HepG2 (cell line): ENCODE data around the gene RMRP. TPM values are rescaled to one million over a fixed set of nuclear protein-coding genes. Genes with fewer than 3 reads are reported as not detected.

Source experiments
- AHR ChIP-seq: IDR thresholded peaks from 2 replicates; pipeline ENCODE4 v1.6.1; 2018; ENCODE audit warnings: missing genetic modification reagents, missing compliant biosample characterization
- BHLHE40 ChIP-seq: IDR thresholded peaks from 2 replicates; pipeline ENCODE4 v1.6.1; 2011; ENCODE audit warnings: low read length, improper control_type of control experiment
- CEBPG ChIP-seq: IDR thresholded peaks from 2 replicates; pipeline ENCODE4 v1.6.1; 2016
- EED ChIP-seq: sonication (generic); formaldehyde crosslinking; IDR thresholded peaks from 2 replicates; pipeline ENCODE4 v1.5.0; 2020; ENCODE audit warnings: mild to moderate bottlenecking, missing genetic modification reagents
- ELF4 ChIP-seq: sonication (generic); formaldehyde crosslinking; IDR thresholded peaks from 2 replicates; pipeline ENCODE4 v1.5.0; 2020; ENCODE audit warnings: missing genetic modification reagents, mild to moderate bottlenecking, moderate library complexity, borderline replicate concordance
- GATA4 ChIP-seq: sonication (generic); IDR thresholded peaks from 2 replicates; pipeline ENCODE4 v1.6.1; 2016; ENCODE audit warnings: antibody characterized with exemption, low read depth, borderline replicate concordance
- GTF3A ChIP-seq: sonication (generic); formaldehyde crosslinking; conservative IDR thresholded peaks from 2 replicates; pipeline ENCODE4 v1.4.0; 2020; ENCODE audit warnings: mild to moderate bottlenecking, missing genetic modification reagents
- HDAC2 ChIP-seq: sonication (generic); formaldehyde crosslinking; IDR thresholded peaks from 2 replicates; pipeline ENCODE4 v1.4.0; 2020; ENCODE audit warnings: missing genetic modification reagents
- JDP2 ChIP-seq: sonication (generic); formaldehyde crosslinking; IDR thresholded peaks from 2 replicates; pipeline ENCODE4 v1.8.1; 2022; ENCODE audit warnings: missing genetic modification reagents, borderline replicate concordance
- KDM2A ChIP-seq: sonication (generic); formaldehyde crosslinking; IDR thresholded peaks from 2 replicates; pipeline ENCODE4 v1.4.0; 2020; ENCODE audit warnings: low read depth, missing genetic modification reagents, borderline replicate concordance
- MAFF ChIP-seq: IDR thresholded peaks from 2 replicates; pipeline ENCODE4 v1.6.1; 2011; ENCODE audit warnings: low read depth, low read length, improper control_type of control experiment
- MBD4 ChIP-seq: IDR thresholded peaks from 2 replicates; pipeline ENCODE4 v1.6.1; 2012; ENCODE audit warnings: low read length, inconsistent platforms, borderline replicate concordance
- NFE2 ChIP-seq: sonication (generic); formaldehyde crosslinking; IDR thresholded peaks from 2 replicates; pipeline ENCODE4 v1.4.0; 2020; ENCODE audit warnings: missing genetic modification reagents
- SATB2 ChIP-seq: sonication (generic); formaldehyde crosslinking; IDR thresholded peaks from 2 replicates; pipeline ENCODE4 v1.5.0; 2020; ENCODE audit warnings: missing genetic modification reagents
- SIN3B ChIP-seq: fragments of 150-350 bp; IDR thresholded peaks from 2 replicates; pipeline ENCODE4 v1.6.1; 2014; ENCODE audit warnings: low read length
- SOX6 ChIP-seq, 2 experiments: fragments of 450-650 bp in 1 of 2; sonication (generic) in 1 of 2; formaldehyde crosslinking in 1 of 2; IDR thresholded peaks; 2 replicates each; pipeline versions ENCODE4 v1.4.0 to v1.6.1; 2017 to 2020; ENCODE audit warnings: antibody characterized with exemption in 1 of 2, mild to moderate bottlenecking in 1 of 2, missing genetic modification reagents in 1 of 2
- TBX3 ChIP-seq: fragments of 450-650 bp; IDR thresholded peaks from 2 replicates; pipeline ENCODE4 v1.6.1; 2017; ENCODE audit warnings: antibody characterized with exemption, mild to moderate bottlenecking, inconsistent platforms, borderline replicate concordance
- TOE1 ChIP-seq: sonication (generic); formaldehyde crosslinking; IDR thresholded peaks from 2 replicates; pipeline ENCODE4 v1.4.0; 2020; ENCODE audit warnings: mild to moderate bottlenecking, missing genetic modification reagents
- YEATS4 ChIP-seq: sonication (generic); formaldehyde crosslinking; IDR thresholded peaks from 2 replicates; pipeline ENCODE4 v1.4.0; 2020; ENCODE audit warnings: missing genetic modification reagents, borderline replicate concordance
- ZFYVE20 ChIP-seq: sonication (generic); formaldehyde crosslinking; IDR thresholded peaks from 2 replicates; pipeline ENCODE4 v1.8.0; 2023; ENCODE audit warnings: low read depth, mild to moderate bottlenecking, moderate library complexity, missing genetic modification reagents, borderline replicate concordance
- ZNF143 ChIP-seq: sonication (generic); formaldehyde crosslinking; IDR thresholded peaks from 2 replicates; pipeline ENCODE4 v1.4.0; 2020; ENCODE audit warnings: missing genetic modification reagents
- ZNF232 ChIP-seq: sonication (generic); formaldehyde crosslinking; IDR thresholded peaks from 2 replicates; pipeline ENCODE4 v1.4.0; 2020; ENCODE audit warnings: missing genetic modification reagents, borderline replicate concordance
- ZNF335 ChIP-seq: sonication (generic); formaldehyde crosslinking; IDR thresholded peaks from 2 replicates; pipeline ENCODE4 v1.4.0; 2020; ENCODE audit warnings: missing genetic modification reagents
- ZNF501 ChIP-seq: sonication (generic); formaldehyde crosslinking; IDR thresholded peaks from 2 replicates; pipeline ENCODE4 v1.5.1; 2020; ENCODE audit warnings: mild to moderate bottlenecking, moderate library complexity, missing genetic modification reagents
- ZNF564 ChIP-seq: sonication (generic); formaldehyde crosslinking; IDR thresholded peaks from 2 replicates; pipeline ENCODE4 v1.8.1; 2023; ENCODE audit warnings: mild to moderate bottlenecking, missing genetic modification reagents
- ZNF567 ChIP-seq: sonication (generic); formaldehyde crosslinking; IDR thresholded peaks from 2 replicates; pipeline ENCODE4 v1.8.1; 2023; ENCODE audit warnings: mild to moderate bottlenecking, missing genetic modification reagents, borderline replicate concordance
- ZNF569 ChIP-seq: sonication (generic); formaldehyde crosslinking; IDR thresholded peaks from 2 replicates; pipeline ENCODE4 v1.5.0; 2020; ENCODE audit warnings: mild to moderate bottlenecking, missing genetic modification reagents, moderate library complexity, borderline replicate concordance
- ZNF7 ChIP-seq: IDR thresholded peaks from 2 replicates; pipeline ENCODE4 v1.6.1; 2016; ENCODE audit warnings: missing biosample characterization, missing genetic modification reagents
- ZSCAN29 ChIP-seq: sonication (generic); formaldehyde crosslinking; conservative IDR thresholded peaks from 2 replicates; pipeline ENCODE4 v1.4.0; 2020; ENCODE audit warnings: mild to moderate bottlenecking, missing genetic modification reagents
- polyA plus RNA-seq, 8 experiments: library from polyadenylated mRNA; depleted of rRNA in 3 of 8; stranded (reverse) in 7 of 8; unstranded in 1 of 8; fragments of >200 nt; fragmentation: Illumina TruSeq in 4 of 8; extraction: Trizol in 4 of 8; gene quantifications; 2 replicates each; pipeline versions ENCODE4 v1.2.1 to v1.2.3, GENCODE V29; 2011 to 2016; ENCODE audit warnings: low read depth in 4 of 8, missing spikeins in 1 of 8, mixed read lengths in 1 of 8; ENCODE audit not compliant: insufficient read depth in 1 of 8
- total RNA-seq, 5 experiments: library from RNA; depleted of rRNA; stranded (reverse); fragments of >200 nt; fragmentation: Illumina TruSeq; extraction: Trizol; gene quantifications; 2 replicates each; pipeline ENCODE4 v1.2.3, GENCODE V29; 2016; ENCODE audit warnings: low read depth in 1 of 5
- TF ChIP-seq, protein P1 (sequence below): sonication (generic); formaldehyde crosslinking; IDR thresholded peaks from 2 replicates; pipeline ENCODE4 v1.5.0; 2020; ENCODE audit warnings: missing genetic modification reagents
- TF ChIP-seq, protein P2 (sequence below): IDR thresholded peaks from 2 replicates; pipeline ENCODE4 v1.6.1; 2012; ENCODE audit warnings: low read depth, low read length, improper control_type of control experiment

Gene RMRP
- total and polyA plus RNA-seq, 2 of the 13 experiments (the other 11 are each of a cell fraction or from before 2014, with no cell fraction given) = 51.4 to 4,025 TPM

DNA sequence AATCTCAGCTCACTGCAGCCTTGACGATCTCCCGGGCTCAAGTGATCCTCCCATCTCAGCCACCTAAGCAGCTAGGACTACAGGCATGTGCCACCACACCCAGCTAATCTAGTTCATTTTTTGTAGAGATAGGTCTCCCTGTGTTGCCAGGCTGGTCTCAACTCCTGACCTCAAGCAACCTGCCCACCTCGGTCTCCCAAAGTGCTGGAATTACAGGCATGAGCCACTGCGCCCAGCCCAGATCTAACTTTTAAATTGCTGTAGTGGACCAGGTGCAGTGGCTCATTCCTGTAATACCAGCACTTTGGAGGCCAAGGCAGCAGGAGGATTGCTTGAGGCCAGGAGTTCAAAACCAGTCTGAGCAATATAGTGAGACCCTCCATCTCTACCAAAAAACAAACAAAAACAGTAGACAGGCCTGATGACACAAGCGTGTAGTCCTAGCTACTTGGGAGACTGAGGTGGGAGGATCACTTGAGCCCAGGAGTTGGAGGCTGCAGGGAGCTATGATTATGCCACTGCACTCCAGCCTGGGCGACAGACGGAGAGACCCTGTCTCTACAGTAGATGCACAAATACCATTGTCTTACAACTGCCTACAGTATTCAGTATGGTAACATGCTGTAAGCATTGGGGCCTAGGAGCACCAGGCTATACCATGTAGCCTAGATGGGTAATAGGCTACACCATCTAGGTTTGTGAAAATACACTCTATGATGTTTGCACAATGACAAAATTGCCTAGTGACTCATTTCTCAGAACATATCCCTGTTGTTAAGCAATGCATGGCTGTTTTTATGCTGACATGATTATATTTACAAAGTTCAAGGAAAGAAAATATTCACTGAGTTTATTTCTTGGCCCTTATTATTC is 5.6 kb downstream of the RMRP start (continued):
- TF ChIP-seq ZNF569 (CRISPR knock-in tag) (no peak), SOX6 (IDR thresholded peaks at IDR 0.05) (no peak), SOX6 (CRISPR knock-in tag; IDR thresholded peaks at IDR 0.05) (0 out of 2 replicates have a peak, but pooled peaks have one; percentile 33), ZFYVE20 (CRISPR knock-in tag) (no peak), YEATS4 (no peak), EED (no peak), ZNF567 (CRISPR knock-in tag) (no peak), GATA4 (no peak), JDP2 (CRISPR knock-in tag) (no peak), ELF4 (CRISPR knock-in tag) (no peak), TOE1 (no peak), TBX3 (no peak), ZNF564 (CRISPR knock-in tag) (no peak), ZNF232 (no peak), ZSCAN29 (CRISPR knock-in tag) (no peak), NFE2 (CRISPR knock-in tag) (no peak), KDM2A (CRISPR knock-in tag) (peak; percentile 23; the same call in 1 of the 2 replicates), SIN3B (no peak), SATB2 (CRISPR knock-in tag) (no peak), CEBPG (CRISPR knock-in tag) (peak; percentile 89), BHLHE40 (peak; percentile 48; the same call in 1 of the 2 replicates), ZNF7 (CRISPR knock-in tag) (no peak), MAFF (peak; percentile 99), ZNF335 (CRISPR knock-in tag) (no peak), HDAC2 (CRISPR knock-in tag) (no peak), GTF3A (CRISPR knock-in tag) (no peak), AHR (no peak), ZNF501 (CRISPR knock-in tag) (no peak), MBD4 (no peak), ZNF143 (CRISPR knock-in tag) (no peak)
- TF ChIP-seq, protein P1, sequence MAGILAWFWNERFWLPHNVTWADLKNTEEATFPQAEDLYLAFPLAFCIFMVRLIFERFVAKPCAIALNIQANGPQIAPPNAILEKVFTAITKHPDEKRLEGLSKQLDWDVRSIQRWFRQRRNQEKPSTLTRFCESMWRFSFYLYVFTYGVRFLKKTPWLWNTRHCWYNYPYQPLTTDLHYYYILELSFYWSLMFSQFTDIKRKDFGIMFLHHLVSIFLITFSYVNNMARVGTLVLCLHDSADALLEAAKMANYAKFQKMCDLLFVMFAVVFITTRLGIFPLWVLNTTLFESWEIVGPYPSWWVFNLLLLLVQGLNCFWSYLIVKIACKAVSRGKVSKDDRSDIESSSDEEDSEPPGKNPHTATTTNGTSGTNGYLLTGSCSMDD (CRISPR knock-in tag) = no peak
- TF ChIP-seq, protein P2, sequence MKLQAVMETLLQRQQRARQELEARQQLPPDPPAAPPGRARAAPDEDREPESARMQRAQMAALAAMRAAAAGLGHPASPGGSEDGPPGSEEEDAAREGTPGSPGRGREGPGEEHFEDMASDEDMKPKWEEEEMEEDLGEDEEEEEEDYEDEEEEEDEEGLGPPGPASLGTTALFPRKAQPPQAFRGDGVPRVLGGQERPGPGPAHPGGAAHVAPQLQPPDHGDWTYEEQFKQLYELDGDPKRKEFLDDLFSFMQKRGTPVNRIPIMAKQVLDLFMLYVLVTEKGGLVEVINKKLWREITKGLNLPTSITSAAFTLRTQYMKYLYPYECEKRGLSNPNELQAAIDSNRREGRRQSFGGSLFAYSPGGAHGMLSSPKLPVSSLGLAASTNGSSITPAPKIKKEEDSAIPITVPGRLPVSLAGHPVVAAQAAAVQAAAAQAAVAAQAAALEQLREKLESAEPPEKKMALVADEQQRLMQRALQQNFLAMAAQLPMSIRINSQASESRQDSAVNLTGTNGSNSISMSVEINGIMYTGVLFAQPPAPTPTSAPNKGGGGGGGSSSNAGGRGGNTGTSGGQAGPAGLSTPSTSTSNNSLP = peak; percentile 53; the same call in 1 of the 2 replicates
